Measurements from ENCODE around the gene CREBRF. TPM values are rescaled to one million over a fixed set of nuclear protein-coding genes. Genes with fewer than 3 reads are reported as not detected.

CREBRF gene
- total and polyA plus RNA-seq, 9 of the 15 experiments (the other 6 are each of a cell fraction or from before 2014, with no cell fraction given), result 1.1 to 4.9 (median 2.9) TPM

GRCh38 chr5:173055983-173056782 is at the start of gene CREBRF (continued):
- TF ChIP-seq FOXO4 (CRISPR knock-in tag; IDR thresholded peaks at IDR 0.05) (no peak), BHLHE40 (IDR thresholded peaks at IDR 0.05; ENCODE audit: low read length) (peak; percentile 99), ELF4 (CRISPR knock-in tag; IDR thresholded peaks at IDR 0.05) (peak; percentile 79), BACH1 (tag; IDR thresholded peaks at IDR 0.05) (no peak), RCOR1 (IDR thresholded peaks at IDR 0.05; ENCODE audit: borderline replicate concordance in 1 of 2, low read depth in 2 of 2, low read length in 2 of 2) (peak in 1 of 2 experiments; percentile 32; a peak in 1 of 4 replicates), E2F1 (CRISPR knock-in tag; IDR thresholded peaks at IDR 0.05) (peak; percentile 75), STAT5B (CRISPR knock-in tag; IDR thresholded peaks at IDR 0.05) (no peak), GABPA (tag; conservative IDR thresholded peaks at IDR 0.05; ENCODE audit: low read depth) (peak; percentile 91), HDAC3 (IDR thresholded peaks at IDR 0.05; ENCODE audit: borderline replicate concordance, partially characterized antibody) (no peak), CHAMP1 (IDR thresholded peaks at IDR 0.05) (no peak), ZNF431 (CRISPR knock-in tag; IDR thresholded peaks at IDR 0.05) (no peak), FOXK2 (conservative IDR thresholded peaks at IDR 0.05 in 1 of 2, IDR thresholded peaks at IDR 0.05 in 1 of 2; ENCODE audit: low read depth in 2 of 2) (peak; percentile 93 to 94), PCBP1 (IDR thresholded peaks at IDR 0.05; ENCODE audit: low read depth, low read length, poor library complexity, severe bottlenecking) (no peak), TAL1 (IDR thresholded peaks at IDR 0.05) (no peak), PHB (CRISPR knock-in tag; IDR thresholded peaks at IDR 0.05) (no peak), ZNF316 (IDR thresholded peaks at IDR 0.05) (no peak), ZNF121 (CRISPR knock-in tag; conservative IDR thresholded peaks at IDR 0.05) (no peak), NCOA2 (IDR thresholded peaks at IDR 0.05; ENCODE audit: partially characterized antibody in 2 of 2) (no peak)
- TF ChIP-seq, protein P1, sequence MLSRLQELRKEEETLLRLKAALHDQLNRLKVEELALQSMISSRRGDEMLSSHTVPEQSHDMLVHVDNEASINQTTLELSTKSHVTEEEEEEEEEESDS (CRISPR knock-in tag; IDR thresholded peaks at IDR 0.05), result no peak
- TF ChIP-seq, protein P2, sequence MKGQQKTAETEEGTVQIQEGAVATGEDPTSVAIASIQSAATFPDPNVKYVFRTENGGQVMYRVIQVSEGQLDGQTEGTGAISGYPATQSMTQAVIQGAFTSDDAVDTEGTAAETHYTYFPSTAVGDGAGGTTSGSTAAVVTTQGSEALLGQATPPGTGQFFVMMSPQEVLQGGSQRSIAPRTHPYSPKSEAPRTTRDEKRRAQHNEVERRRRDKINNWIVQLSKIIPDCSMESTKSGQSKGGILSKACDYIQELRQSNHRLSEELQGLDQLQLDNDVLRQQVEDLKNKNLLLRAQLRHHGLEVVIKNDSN (CRISPR knock-in tag; IDR thresholded peaks at IDR 0.05), result peak; percentile 99
